ENCODE measurements around the gene ATP7B. TPM values are rescaled to one million over a fixed set of nuclear protein-coding genes. Genes with fewer than 3 reads are reported as not detected.
"Not testable (repeated sequence)": the region's sequence is repeated elsewhere in the genome, so short reads cannot be mapped to it uniquely, and the experiment has no call there.

ATP7B gene
- polyA plus RNA-seq (ENCODE audit: insufficient read length): 4.6 TPM

DNA sequence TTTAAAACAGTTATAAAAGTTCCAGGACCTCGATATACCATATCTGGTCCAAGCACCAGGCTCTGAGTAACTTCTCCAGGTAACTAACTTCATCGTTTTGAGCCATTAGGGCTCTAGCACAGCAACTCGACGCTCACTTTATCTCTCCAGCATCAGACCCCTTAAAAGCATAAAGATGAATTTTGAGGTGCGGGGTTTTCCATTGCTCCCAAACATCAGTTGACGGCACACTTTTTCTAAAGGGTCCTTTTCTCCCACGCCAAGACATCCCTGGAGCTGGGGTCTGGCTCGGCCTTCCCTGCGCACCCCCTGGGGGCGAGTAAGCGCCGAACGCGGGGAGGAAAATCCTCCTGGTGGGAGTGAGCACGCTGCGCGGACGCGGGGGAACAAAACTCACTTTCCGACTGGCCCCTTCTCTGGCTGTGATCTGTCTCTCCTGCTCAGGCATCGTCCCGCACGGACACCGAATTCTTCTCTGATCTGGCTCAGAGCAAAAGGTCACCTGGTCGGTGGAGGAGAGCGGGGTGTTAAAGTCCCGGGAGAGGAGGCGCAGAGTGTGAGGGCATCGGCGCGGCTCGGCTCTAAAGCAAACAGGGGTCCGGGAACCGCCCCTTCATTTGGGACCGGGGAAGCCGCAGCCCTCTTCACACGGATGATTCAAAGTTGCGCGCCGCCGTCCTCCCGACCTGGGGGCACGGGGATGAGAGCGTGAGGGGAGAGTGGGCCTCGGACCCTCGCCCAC lies at the start of gene ATP7B:
TSS of gene ATP7B (minus strand) at position 561 of the 742 bp plus-strand sequence. CDS start at position 448, 113 bp downstream.
- DNase-seq (ENCODE audit: low read depth): no peak

DNA sequence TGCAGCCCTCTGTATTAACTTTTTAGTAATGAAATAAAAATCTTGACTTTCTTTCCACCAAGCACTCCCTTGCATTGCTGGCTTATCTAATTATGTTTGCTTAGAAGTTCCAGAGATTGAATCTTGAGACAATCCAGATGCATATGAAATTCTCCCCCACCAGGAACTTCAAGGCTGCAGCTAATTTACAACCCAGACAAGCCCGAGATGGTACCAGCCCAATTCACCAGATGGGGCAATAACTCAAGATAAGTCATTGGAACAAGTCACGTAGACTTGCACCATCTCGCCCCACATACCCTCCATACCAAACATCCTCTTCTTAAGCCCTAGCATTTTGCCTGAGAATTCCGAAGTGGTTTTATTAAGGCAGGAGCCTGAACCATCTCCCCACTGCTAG lies 42.2 kb upstream of the ATP7B start:
- DNase-seq (ENCODE audit: low read depth): no peak

DNA sequence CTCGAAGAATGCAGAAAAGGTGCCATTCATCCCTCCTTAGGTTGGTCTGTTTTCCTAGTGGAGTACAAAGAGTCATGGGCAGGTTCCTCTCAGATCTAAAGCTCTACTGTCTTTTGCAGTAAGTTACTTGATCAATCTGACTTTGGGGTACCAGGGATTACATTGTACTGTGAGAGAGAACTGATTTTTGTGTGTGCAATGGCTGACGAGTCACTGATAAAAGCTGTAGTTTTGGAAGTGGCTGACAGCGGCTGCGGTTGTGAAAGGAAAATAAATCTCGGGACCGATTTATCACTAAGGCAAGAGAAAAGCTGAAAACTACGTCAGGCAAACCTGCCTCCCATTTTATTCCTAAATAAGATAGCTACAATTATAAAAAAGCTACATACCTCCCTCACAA lies 40.1 kb upstream of the ATP7B start:
- no peak for DNase-seq (ENCODE audit: low read depth)

DNA sequence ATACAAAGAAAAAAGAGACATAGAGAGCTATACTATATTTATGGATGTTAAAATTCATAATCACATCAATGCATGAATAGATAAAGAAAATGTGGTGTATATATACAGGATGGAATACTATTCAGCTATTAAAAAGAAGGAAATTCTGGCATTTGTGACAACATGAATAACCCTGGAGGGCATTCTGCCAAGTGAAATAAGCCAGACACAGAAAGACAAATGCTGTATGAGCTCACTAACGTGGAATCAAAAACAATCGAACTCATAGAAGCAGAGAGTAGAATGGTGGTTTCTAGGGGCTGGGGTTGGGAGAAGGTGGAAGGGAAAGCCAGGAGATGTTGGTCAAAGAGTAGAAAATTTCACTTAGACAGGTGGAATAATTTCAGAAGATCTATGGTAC lies 37.3 kb upstream of the ATP7B start:
- no peak for DNase-seq (ENCODE audit: low read depth)

DNA sequence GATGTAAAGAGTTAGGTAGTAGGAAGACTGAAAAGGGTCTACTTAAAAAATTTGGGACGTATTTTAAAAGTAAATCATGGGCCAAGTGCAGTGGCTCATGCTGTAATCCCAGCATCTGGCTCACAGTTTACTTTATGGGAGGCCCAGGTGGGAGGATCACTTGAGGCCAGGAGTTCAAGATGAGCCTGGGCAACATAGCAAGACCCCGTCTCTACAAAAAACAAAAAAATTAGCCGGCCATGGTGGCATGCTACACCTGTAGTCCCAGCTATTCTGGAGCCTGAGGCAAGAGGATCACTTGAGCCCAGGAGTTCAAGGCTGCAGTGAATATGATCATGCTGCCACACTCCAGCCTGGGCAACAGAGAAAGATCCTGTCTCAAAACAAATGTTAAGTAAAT lies 36.2 kb upstream of the ATP7B start:
- DNase-seq (ENCODE audit: low read depth): no peak

DNA sequence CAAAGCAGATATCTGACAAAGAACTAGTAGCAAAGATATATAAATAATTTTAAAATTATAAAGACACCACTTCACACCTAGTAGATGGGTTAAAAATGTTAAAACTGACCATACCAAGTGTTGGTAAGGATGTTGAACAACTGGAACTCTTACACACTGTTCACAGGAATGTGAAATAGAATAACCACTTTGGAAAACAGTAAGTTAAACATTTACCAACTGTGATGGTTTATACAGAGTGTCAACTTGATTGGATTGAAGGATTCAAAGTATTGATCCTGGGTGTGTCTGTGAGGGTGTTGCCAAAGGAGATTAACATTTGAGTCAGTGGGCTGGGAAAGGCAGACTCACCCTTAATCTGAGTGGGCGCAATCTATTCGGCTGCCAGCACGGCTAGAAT lies 32.4 kb upstream of the ATP7B start:
- DNase-seq (ENCODE audit: low read depth): no peak

DNA sequence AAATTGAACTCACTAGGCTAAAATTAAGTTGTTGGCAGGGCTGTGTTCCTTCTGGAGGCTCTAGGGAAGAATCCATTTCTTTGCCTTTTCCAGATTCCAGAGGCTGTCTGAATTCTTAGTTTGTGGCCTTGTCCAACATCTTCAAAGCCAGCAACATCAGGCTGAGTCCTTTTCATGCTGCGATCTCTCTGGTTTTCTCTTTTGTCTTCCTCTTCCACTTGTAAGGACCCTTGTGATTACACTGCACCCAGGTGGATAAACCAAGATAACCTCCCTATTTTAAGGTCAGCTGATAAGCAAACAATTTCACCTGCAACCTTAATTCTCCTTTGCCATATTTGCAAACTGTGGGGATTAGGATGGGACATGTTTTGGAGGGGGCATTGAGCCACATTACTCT lies 24.8 kb upstream of the ATP7B start:
- no peak for DNase-seq (ENCODE audit: low read depth)

DNA sequence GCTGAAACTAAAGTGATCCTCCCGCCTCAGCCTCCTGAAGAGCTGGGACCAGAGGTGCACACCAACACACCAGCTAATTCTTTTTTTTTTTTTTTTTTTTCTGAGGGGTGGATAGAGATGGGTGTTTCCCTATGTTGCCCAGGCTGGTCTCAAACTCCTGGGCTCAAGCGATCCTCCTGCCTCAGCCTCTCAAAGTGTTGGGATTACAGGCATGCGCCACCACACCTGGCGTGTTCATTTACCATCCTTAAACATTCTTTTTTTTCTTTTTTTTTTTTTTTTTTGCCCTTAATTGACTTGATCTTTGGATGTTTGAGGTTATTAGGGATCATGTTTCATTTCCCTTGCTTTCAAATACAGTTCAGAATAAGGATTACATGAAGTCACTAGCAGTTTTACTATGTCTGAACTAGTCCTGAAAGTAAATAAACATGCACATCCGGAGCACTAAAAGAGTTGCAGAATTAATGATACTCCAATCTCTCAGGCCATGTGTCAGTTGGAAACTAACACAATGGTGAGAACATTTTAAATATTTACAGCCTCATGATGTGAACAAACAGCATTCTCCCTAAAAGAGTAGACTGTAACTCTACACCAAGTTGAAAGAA lies 23.5 kb upstream of the ATP7B start:
- DNase-seq (ENCODE audit: low read depth): no peak

DNA sequence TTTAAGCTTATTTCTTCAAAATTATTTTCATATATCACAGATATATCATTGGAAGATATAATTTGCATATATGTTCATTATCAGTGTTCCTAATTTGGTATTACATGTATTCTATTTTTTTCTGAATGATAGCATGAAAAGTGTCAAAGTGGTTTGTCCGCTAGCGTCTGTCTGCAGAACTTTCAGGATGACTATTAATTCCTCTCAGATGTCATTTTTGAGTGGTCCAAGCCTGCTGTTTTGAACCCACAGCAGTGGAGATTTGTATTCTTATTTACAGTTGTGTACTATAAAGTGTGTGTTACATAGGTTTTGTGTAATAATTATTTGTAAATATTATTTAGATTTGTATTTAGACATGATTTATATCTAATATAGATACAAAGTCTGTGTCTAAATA lies 21.8 kb upstream of the ATP7B start:
- no peak for DNase-seq (ENCODE audit: low read depth)

DNA sequence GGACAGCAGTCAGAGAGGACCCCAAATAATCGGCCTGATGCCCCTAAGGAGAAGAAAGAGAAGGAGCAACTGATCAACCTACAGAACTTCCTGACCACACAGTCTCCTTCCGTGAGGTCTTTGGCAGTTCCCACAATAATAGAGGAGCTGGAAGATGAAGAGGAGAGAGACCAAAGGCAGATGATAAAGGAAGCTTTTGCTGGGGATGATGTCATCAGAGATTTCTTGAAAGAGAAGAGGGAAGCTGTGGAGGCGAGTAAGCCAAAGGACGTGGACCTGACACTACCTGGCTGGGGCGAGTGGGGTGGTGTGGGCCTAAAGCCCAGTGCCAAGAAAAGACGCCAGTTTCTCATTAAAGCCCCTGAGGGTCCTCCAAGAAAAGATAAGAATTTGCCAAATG lies 19.2 kb upstream of the ATP7B start:
- not testable (repeated sequence) for DNase-seq (ENCODE audit: low read depth)

DNA sequence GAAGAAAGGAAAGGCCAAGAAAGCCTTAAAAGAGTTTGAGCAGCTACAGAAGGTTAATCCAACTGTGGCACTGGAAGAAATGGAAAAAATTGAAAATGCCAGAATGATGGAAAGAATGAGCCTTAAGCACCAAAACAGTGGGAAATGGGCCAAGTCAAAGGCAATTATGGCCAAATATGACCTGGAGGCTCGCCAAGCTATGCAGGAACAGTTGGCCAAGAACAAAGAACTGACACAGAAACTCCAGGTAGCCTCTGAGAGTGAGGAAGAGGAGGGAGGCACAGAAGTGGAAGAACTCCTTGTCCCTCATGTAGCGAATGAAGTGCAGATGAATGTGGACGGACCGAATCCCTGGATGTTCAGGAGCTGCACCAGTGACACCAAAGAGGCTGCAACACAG lies 18.3 kb upstream of the ATP7B start:
- DNase-seq (ENCODE audit: low read depth): no peak

DNA sequence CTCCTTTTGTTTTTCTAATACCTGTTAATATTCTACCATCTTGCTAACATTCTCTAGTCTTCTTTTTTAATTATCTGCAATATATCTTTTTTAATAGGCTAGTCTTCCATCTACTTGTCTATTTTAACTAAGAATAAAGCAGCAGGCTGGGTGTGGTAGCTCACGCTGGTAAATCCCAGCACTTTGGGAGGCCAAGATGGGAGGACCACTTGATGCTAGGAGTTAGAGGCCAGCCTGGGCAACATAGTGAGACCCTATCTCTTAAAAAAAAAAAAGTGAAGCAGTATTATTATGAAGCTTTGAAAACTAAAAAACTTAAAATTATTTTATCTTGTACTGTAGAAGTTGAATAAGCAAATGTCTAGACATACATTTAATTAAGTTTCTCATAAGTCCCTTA lies 16.6 kb upstream of the ATP7B start:
- no peak for DNase-seq (ENCODE audit: low read depth)

DNA sequence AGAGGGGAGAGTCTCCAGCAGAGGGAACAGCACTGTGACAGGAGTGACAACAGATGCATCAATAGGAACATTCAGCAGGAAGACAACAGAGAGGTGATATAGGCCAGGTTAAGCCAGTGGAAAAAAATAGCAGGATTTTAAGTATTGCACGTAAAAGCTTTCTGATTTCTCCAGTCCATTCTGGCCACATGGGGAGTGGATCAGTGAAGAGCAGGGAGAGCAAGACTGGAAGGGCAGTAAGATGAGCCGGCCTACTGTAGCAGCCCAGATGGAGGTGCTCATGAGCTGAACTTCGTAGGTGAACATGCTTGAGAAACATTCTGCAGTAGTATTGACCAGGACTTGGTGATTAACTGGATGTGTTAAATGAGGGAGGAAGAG lies 15.0 kb upstream of the ATP7B start:
- DNase-seq (ENCODE audit: low read depth): no peak

DNA sequence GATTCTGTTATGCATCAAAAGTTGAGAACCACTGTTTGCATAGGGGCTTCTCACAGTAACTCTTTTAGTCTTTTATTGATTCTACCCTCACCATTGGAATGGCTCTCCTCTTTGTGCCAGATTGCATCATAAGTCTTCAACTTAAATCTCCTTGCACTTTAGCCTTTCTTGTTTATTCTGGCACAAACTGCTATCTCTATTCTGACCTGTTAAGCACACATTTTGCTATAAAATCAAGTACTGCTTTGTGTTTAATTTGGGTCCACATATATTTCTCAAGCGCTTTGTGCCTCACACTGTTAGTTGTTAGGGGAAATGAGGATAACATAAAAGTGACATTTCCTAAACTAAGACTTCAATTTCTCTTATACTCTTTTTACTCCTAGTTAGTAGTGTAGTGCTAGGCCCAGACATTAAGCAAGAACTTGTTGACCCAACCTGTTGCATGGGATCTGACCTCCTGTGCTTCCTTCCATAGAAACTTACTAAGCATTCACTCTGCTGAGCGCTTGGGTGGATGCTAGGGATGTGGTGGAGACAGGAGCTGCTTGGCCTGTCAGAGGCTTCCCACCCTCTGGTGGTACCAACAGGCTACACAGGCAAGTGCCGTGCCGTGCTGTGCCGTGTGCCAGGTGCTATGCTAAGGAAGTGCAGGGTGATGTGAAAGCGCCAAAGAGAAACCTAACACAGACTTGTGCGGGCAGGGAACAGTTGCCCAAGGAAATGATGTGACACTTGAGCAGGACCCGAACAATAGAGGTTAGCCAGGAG lies 14.4 kb upstream of the ATP7B start:
- DNase-seq (ENCODE audit: low read depth): no peak

DNA sequence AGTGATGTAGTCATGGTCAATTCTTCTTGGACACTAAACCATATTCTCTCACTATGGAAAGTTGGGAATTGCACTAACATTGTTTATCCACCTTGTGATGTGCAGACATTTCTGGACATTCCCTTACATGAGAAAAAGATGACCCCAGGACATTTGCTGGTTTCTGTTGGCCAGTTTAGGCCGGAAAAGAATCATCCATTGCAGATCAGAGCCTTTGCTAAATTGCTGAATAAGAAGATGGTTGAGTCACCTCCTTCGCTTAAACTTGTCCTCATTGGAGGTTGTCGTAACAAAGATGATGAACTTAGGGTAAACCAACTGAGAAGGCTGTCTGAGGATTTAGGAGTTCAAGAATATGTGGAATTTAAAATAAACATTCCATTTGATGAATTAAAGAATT lies 13.2 kb upstream of the ATP7B start, which contains the start of gene UTP14C:
TSS of gene UTP14C (plus strand) at position 211 of the 400 bp plus-strand sequence. CDS start 4,114 bp downstream, outside the sequence.
- DNase-seq (ENCODE audit: low read depth): no peak

DNA sequence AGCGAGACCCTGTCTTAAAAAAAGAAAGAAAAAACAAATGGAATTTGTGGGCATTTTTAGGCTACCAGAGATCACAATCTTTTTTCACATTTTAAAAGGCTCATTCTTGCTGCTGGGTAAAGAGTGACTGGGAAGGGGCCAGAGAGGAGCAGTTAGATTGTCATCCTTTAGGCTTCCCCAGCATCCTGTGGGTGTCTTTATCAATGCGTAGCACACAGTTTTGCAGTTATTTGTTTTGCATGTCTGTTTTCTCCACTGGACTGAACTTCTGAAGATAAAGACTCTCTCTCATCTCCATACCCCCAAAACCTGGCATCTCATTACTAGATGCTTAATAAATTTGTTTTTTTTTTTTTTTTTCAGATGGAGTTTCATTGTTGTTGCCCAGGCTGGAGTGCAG lies 11.1 kb upstream of the ATP7B start:
- no peak for DNase-seq (ENCODE audit: low read depth)

DNA sequence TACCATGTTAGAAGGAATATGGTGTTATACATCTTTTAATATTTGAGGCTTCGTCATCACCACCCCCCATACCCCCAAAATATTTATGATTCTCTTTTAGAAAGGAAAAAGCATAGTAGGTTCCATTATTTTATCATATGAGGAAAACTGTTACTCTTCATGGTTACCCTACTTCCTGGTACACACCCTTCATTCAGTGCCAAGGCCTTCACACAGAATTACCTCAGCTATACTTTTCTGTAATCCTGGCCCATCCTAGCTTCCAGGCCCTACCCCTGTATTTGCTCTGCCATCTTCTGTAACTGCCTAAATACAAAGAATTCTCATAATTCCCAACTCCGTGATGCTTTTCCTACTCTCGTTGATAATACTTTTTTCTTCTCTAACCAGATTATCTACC lies 8.9 kb upstream of the ATP7B start:
- DNase-seq (ENCODE audit: low read depth): no peak

DNA sequence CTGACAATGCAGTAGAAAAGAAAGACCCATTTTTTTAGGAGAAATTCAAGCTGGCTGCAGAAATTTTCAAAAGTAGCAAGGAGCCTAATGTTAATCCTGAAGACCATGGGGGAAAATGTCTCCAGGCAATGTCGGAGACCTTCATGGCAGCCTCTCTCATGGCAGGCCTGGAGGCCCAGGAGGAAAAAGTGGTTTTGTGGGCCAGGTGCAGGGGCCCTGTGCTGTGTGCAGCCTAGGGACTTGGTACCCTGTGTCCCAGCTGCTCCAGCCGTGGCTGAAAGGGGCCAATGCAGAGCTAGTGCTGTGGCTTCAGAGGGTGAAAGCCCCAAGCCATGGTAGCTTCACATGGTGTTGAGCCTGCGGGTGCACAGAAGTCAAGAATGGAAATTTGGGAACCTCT lies 5.0 kb upstream of the ATP7B start:
- no peak for DNase-seq (ENCODE audit: low read depth)

DNA sequence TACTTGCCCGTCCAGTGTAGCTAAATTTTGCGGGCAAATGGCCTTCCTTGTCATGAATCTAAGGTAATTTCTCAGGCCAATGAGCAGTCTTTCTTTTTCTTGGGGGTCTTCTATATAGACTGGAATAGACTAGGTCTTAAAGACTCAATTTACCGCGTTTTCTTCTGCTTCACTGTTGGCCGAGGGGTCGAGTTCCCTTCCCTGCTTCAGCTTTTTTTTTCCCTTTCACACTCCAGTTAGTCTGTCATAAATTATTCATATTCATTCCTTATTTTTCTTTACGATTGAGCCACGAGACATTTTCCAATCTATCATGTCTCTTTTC lies 1.2 kb upstream of the ATP7B start:
- no peak for DNase-seq (ENCODE audit: low read depth)

DNA sequence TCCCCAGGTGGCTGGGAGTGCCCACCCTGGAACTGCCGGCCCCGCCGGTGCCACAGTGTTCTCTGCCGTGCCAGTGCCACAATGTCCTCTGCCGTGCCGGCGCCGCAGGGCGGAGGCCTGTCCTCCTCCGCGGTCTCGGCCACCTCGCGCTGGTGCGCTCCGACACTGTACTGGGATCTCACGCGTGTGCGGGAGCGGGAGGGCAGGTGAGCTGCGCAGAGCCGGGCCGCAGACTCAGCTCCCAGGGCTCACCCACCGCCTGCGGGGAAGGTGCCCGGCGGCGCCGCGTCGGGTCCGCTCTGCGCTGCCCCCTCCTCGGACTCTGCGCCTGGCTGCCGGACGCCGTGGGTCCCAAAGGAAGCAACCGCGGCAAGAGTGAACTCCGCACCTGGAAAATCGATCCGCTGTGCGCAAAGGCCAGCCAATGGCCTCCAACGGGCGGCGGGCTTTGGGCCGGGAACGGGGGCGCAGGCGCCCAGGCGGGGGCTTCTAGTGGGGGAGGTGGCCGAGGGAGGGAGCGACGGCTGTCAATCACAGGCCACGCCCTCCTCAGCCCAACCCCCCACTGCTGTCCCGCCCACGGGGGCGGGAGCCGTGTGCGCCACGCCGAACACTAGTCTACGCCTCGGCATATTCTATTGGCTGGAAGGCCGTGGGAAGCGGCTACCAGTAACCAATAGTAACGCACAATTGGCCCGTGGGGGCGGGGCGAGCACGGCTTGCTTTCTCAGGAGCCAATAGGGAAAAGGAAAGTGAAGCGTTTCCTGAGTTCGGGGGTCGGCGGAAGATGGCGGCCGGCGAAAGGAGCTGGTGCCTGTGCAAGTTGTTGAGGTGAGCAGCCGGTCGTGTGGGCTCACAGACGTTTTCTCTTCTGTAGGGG lies 622 bp upstream of the ATP7B start, which contains the start of gene ALG11:
TSS of gene ALG11 (plus strand) at position 767 of the 880 bp plus-strand sequence. CDS start at position 788, 21 bp downstream.
- DNase-seq (ENCODE audit: low read depth): peak; percentile 96

DNA sequence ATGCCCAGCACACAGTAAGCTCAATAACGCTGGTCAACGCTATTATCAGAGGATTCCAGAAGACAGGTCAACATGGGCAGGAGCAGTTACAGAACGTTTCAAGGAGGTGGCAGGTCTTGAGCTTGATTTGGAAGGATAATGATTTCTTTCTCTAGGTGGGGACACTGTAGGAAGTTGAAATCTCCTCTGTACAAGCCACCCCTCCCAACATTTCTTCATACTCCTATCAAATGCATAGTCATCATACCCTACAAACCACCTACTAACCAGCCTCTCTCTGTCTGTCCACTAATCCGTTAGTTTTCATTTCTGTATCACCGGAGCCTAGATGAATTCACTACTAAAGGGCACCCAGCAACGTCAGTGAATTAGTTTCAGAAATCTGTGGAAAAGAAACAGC lies 1.3 kb downstream of the ATP7B start:
- no peak for DNase-seq (ENCODE audit: low read depth)
